ENCODE measurements around the gene ETFBKMT.

Gene ETFBKMT, protein sequence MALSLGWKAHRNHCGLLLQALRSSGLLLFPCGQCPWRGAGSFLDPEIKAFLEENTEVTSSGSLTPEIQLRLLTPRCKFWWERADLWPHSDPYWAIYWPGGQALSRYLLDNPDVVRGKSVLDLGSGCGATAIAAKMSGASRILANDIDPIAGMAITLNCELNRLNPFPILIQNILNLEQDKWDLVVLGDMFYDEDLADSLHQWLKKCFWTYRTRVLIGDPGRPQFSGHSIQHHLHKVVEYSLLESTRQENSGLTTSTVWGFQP

DNA sequence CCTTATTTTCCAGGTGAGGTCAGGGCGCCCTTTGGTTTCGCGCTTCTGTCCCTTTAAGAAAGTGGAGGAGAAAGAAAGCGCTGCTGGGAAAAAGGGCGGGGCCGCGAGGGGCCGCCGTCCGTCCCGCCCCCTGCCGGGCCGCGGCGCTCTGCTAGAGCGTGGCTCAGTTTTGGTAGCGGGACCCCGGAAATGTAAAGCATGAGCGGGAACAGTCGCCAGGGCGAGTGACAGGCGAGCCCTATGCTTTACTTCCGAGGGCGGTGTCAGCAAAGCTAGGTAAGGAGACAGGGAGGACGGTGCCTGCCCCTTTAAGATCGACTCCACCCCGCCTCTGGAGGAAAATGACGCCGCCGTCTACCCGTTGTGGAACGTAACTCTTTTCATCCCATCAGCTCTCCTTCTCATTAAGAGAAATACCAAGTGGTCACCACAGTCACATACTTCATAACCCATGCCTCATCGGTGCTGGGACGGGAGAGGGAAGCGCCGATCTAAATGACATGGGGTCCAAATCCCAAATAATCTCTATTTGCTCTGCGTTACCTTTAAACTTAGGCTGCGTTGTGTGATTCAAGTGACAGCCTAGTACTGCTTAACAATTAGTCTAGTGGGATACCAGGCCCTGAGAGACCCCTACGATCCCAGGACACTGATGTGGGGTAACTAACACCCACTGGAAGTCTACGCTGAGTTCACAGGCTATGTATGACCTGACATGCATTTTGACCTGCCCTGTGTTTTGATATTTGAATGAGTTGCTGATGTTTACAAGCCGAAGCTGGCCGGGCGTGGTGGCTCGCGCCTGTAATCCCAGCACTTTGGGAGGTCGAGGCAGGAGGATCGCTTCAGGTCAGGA lies at the start of gene ETFBKMT:
Gene ETFBKMT (plus strand): TSS at position 602 of the 856 bp plus-strand sequence. CDS start 2,266 bp downstream, outside the sequence.
- peak; percentile 77 to 79 for DNase-seq (ENCODE audit: low read depth in 2 of 2)

DNA sequence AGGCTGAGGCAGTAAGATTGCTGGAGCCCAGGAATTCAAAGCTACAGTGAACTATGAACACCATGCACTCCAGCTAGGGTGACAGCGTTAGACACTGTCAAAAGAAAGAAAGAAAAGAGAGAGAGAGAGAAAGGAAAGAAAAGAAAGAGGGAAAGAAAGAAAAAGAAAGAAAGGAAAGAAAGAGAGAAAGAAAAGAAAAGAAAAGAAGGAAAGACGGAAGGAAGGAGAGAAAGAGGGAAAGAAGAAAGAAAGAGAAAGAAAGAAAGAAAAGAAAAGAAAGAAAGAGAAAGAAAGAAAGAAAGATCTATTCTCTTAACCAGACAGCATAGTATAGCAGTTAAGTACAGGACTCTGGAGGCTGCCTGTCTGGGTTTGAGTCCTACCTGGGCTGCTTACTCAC lies 46.7 kb upstream of the ETFBKMT start:
- DNase-seq (ENCODE audit: low read depth in 2 of 2), result no peak

DNA sequence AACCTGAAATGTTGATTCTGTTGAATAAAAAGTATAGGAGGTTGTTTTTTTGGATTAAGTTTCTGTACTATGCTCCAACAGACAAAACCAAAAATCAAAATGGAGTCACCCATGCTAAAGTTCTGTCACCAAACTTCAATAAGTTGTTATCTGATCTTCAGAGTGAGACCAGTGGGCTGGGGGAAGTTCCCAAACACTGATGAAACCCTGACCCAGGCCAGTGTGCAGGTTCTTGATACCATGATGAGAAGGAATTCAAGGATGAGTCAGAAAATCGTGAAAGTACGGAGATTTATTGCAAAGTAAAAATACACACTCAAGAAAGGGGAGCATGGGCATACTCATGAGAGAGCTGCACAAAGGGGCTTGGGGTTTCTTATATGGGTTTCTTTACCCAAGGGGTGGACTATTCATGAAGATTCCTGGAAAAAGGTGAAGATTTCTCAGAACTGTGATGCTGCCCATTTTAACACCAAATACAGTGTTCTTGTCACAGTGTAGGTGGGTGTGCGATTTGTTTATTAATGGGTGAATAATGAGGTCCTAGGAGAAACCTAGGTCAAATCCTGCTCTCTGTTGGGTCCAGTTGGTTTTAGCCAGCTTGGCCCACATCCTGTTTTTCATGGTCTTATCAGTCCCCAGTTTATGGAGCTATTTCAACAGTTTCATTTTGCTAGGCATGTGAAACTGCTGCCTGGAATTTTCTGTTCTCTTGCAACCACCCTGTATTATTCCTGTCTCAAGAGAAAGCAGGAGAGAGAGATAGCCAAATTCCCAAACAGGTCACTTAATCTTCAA lies 41.1 kb upstream of the ETFBKMT start:
- no peak for DNase-seq (ENCODE audit: low read depth in 2 of 2)

DNA sequence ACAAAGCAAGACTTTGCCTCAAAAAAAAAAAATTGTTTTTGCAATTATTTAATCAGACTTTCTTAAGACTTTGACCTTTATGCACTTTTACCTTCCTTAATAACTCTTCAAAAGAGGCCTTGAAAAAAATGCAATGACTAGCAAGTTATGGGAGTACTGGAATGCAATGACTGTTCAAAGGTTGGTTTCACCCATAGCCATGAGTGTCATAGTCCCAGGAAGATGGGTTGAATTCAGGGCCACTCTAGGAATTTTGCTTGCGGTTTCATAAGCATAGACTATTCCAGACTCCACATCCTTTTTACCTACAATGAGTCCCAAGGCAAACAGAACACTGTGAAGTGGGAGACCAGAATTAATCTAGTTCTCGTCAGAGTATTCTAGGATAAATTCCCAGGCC lies 39.2 kb upstream of the ETFBKMT start:
- no peak for DNase-seq (ENCODE audit: low read depth in 2 of 2)

DNA sequence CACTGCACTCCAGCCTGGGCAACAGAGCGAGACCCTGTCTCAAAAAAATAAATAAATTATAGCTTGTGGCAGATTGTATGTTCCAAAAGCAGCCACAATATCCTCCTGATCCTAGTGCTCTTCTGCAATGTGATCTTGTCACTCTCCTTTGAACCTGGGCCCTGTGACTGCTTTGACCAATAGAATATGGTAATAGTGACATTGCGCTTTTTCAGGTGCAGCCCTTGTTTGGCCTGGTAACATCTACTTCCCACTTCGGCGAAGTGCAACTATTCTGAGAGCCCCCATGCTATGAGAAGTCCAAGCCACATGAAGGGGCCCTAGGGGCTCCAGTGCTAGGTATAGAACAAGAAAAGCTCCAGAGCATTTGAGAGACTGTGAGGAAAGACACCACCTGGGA lies 37.5 kb upstream of the ETFBKMT start:
- DNase-seq (ENCODE audit: low read depth in 2 of 2), result no peak

DNA sequence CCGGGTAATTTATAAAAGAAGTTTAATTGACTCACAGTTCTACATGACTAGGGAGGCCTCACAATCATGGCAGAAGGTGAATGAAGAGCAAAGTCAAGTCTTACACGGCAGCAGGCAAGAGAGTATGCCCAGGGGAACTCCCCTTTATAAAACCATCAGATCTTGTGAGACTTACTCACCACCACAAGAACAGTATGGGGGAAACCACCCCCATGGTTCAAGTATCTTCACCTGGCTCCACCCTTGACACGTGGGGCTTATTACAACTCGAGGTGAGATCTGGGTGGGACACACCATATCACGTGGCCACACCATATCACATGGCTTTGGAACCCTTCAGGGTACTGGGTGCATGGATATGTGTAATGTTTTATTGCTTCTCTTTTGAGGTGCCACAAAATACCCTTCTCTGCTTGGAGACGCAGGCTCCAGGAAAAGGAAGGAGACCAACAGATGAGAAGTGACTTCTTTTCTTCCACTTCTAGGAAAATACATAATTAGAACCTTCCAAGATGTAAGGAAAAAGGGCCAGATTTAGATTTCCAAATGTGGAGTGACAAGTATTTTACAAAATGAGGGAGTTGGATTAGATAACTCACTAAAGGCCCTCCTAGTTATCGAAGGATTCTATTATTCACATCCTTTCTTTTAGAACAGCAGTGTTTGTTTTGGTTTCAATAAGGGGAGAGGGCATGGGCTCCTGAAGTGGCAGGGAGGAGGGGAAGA lies 33.1 kb upstream of the ETFBKMT start:
- DNase-seq (ENCODE audit: low read depth in 2 of 2), result no peak

DNA sequence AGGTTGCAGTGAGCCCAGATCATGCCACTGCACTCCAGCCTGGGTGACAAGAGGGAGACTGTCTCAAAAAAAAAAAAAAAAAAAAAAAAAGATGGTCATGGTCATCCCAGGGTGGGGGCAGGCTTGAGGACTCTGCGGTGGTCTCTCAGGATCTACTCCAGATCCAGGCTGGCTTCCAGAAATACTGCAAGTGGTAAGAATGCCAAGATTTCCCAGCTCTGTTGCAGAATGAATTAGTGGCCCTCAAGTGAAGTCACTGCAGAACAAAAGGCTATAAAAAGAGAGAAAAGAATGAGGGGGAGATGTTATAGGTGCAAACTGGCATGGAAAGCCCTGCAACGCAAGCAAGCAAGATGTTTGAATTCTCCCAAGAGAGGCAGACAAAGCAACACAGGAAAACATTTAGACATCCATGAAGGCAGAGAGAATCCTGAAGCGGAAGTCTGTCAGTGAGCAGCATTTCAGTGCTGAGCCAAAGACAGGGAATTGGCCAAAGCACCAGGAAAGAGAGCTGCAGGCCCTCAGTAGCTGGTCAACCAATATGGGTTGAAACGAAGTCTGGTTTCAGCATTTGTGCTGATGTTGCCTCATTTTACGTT lies 31.9 kb upstream of the ETFBKMT start:
- DNase-seq (ENCODE audit: low read depth in 2 of 2), result no peak

DNA sequence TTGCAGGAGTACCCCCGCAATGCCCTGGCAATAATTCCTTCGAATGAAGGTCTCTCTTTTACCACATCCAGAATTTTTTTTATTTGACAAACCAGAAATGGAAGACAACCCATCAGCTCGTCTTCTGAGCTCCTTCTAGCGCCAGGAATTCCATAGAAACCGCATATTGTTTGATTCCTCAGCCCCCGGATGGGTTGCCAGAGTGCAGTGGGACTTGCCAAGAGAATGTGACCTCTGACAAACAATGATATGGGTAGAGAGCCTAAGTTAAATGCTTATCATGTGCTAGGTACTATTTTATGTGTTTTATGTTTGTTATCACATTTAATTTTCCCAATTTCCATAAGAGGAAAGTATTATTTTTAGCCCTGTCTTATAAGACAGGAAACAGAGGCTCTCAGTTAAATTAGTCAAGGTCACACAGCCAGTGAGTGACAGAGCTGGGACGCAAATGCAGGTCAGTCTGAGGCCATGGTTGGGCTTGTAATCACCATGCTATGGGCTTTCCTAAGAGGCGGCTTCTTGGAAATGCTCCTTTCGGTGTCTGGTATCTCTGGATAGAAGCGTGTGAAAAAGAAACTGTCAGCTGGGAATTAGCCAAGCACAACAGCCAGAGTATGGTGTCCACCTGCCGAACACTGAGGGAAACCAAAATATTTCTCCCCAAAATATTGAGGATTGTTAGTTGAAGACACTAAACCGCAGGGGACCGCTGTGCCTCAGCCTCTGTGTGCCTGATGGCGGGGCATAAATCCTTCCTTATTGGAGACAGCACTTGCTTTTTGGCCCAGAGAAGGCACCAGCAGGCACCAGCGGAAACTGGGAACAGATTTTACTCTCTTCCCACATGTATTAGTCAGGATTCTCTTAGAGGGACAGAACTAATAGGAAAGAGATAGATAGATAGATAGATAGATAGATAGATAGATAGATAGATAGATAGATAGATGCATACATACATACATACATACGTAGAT lies 29.4 kb upstream of the ETFBKMT start:
- DNase-seq (ENCODE audit: low read depth in 2 of 2), result no peak

DNA sequence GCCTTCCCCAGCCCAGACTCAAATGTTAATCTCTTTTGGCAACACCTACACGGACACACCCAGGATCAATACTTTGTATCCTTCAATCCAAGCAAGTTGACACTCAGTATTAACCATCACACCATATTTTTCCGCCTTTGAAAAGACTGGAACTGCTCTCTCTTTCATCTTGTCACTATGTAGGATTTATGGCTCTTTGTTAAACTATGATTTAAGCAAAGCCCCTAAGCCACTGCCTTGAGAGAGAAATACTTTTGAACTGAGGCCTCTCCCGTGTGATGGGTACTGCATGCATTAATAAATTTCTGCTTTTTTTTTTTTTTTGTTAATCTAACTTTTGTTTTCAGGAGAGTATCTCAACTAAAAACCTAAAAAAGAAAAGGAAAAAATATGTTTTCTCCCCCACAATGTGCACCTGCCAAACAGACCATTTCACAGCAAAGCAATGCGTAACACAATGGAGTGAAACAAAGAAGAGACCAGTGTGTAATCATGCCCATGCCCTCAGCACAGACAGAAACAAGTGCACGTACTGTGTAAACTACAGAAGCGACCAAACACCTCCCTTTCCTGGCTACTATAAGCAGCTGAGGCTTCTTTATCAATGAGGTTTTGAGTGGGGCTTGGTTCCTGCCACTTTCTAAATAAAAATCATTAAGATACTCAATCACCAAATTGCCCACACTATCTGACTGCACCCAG lies 28.3 kb upstream of the ETFBKMT start:
- DNase-seq (ENCODE audit: low read depth in 2 of 2), result no peak

DNA sequence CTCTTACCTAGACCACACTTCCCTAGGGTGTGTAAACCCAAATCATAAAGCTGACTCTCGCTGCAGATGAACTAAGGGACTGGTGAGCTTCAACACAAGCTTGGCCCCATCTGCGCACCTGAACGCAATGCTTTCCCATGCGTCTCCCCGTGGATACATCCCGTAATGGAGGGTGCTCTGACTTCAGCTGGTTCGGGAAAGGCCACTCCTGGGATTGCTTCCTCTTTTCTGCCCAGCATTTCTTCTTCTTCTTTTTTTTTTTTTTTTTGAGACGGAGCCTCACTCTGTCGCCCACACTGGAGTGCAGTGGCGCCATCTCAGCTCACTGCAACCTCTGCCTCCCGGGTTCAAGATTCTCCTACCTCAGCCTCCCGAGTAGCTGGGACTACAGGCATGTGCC lies 27.7 kb upstream of the ETFBKMT start:
- DNase-seq (ENCODE audit: low read depth in 2 of 2), result no peak

DNA sequence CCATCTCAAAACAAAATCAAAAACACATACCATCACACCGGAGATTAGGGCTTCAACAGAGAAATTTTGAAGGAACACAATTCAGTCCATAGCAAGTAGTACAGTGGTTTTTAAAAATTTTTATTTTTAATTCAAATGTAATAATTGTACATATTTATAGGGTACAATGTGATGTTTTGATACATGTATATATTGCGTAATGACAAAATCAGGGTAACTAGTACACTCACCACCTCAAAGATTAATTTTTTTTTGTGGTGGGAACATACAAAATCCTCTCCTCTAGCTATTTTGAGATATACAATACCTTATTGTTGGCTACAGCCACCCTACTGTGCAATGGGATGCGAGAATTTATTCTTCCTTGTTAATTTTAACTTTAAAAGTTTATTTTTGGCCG lies 26.0 kb upstream of the ETFBKMT start:
- DNase-seq (ENCODE audit: low read depth in 2 of 2), result no peak

DNA sequence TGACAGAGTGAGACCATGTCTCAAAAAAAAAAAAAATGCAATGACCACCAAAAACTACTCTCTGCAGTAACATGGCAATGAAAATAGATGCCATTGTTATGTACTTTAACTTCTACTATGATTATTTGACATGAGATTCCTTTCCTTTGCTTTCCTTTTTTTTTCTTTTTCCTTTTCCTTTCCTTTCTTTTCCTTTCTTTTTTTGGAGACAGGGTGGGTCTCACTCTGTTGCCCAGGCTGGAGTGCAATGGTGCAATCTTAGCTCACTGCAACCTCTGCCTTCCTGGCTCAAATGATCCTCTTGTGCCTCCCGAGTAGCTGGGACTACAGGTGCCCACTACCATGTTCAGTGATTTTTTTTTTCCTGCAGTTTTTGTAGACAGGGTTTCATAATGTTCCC lies 24.9 kb upstream of the ETFBKMT start:
- DNase-seq (ENCODE audit: low read depth in 2 of 2), result no peak

DNA sequence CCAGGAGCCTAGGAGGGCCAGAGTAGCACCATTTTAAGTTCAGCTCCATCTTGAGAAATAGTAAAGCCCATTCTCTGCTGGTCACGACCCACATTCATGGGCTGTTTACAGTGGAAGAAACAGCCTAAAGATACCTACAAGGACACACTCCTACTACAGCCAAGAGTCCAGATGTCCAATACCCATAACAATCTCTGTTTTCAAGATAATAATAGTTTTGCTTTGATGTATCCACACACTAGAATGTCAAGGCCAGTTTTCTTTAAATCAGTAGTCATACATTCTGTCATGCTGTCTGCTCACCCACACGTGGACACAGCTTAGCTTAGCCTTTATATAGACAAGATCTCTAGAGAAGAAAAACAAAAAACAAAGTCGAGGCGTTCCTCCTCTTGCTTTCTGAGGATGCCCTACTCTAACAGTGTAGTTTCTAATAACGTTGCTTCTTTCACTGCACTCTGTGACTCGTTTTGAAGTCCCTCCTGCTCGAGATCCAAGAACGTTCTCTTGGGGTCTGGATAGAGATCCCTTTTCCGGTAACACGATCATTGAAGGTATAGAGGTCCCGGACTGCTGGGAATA lies 17.9 kb upstream of the ETFBKMT start:
- no peak for DNase-seq (ENCODE audit: low read depth in 2 of 2)

DNA sequence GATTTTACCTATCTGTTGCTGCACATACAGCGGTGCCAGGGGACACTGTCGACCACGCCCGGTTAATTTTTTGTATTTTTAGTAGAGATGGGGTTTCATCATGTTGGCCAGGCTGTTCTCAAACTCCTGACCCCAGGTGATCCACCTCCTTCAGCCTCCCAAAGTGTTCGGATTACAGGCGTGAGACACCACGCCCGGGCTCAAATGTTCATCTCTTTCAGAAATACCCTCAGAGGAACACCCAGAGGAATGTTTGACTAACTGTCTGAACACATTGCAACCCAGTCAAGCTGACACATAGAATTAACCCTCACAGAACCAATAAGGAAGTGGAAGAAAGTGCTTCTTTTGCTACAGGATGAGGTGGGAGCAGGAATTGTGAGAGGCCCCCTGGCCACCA lies 15.0 kb upstream of the ETFBKMT start:
- no peak for DNase-seq (ENCODE audit: low read depth in 2 of 2)

DNA sequence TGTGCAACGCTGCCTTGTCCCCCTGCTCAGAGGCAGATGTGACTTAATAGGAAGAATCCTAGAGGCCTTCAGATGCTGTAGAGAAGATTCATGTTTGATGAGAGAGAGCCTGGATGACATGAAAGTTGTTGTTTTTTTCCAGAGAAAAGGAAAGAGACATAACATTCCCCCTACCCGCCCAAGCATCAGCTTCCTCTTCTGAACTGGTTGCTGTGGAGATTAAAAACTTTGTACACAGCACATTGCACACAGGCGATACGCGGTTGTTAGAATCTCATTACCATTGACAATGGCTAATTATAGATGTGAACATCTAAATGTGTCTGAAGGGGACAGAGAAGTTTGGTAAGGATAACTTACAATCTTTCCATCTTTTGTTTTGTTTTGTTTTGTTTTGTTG lies 13.6 kb upstream of the ETFBKMT start:
- DNase-seq (ENCODE audit: low read depth in 2 of 2), result no peak

DNA sequence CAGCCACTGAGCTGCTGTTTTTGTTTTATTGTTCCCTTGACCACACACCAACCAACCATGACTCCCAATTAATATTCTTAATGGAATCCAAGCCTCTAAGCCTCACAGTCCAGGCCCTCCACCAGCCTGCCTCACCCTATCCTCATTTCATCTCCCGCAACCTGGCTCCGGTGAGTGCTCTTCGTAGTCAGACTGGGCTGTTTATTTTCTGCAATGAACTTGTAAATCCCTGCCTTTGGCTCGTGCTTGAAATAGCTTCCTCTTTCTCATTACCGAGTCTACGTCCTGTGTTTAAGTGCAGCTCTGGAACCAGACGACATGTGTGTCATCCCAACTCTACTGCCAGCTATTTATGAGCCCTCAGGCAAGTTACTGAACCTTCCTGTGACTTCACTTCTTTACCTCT lies 12.4 kb upstream of the ETFBKMT start:
- DNase-seq (ENCODE audit: low read depth in 2 of 2), result no peak

DNA sequence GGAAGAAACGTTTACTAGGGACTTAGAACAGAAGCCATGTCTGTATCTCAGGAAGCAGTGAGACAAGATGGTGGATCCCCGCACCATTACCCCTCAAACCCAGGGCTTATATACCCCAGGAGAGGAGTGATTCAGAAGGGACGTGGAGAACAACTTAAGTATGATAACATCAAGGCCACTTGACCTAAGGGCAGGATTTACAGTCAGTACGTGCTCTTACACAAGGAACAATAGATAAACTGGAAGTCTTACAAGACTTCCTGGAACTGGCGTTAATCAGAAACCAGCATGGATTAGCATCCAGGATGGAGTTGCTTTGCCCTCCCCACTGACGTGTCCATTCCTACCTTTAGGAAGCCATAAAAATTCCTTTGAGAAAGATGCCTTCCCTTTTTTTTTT lies 8.6 kb upstream of the ETFBKMT start:
- DNase-seq (ENCODE audit: low read depth in 2 of 2), result no peak

DNA sequence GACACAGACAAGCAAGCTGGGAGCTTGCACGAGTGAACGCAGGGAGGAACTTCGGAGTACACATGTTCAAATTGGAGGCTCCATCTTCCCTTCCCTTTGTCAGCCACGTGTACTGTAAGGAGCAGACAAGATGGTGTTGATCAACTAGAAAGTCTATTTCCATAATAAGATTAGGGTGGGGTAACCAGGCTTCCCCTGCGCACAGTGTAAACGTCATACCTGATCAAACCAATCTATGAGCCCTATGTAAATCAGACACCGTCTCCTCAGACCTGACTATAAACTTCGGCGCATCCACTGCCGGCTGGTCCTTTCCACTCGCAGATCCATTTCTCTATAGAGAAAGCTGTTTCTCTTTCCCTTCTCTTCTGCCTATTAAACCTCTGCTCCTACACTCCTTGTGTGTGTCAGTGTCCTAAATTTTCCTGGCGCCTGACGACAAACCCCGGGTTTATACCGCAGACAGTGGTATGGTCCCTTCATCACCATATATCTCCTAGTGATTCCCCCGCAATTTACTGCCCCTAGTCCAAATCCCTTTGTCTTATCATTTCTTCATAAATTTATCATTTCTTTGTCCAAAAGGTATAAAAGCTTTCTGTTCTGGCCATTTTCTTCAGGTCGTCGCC lies 7.5 kb upstream of the ETFBKMT start:
- DNase-seq (ENCODE audit: low read depth in 2 of 2), result no peak

DNA sequence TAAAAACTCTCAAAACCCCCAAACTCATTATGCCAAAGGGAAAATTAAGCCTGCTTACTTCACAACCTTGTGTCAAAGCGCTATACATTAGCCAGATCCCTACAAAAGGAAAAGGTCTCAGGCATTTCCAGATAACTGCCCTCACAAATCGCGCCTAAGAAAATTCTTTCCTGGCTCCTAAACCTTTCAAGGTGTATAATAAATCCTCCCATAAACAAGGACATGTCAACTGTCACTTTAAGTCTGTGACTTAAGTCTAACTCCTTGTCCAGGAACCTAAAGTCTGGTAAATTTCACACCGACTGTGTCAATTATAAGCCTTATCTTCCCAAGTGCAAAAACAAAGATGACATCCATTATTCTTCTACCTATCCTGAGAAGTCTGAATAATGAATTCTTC lies 4.3 kb upstream of the ETFBKMT start:
- no peak for DNase-seq (ENCODE audit: low read depth in 2 of 2)
